SK-N-MC (cell line): ENCODE data around the gene FZD2.

Experiments
- EZH2 ChIP-seq: fragments of 200-600 bp; sonication (generic); IDR thresholded peaks from one replicate; pipeline ENCODE4 v1.6.1; 2017; ENCODE audit warnings: antibody characterized with exemption
- FOXP2 ChIP-seq: optimal IDR thresholded peaks from 2 replicates; pipeline ENCODE3; 2011; ENCODE audit warnings: mild to moderate bottlenecking, moderate library complexity; ENCODE audit not compliant: insufficient read depth; ENCODE audit errors: extremely low read length, control extremely low read depth
- POLR2AphosphoS5 ChIP-seq: IDR thresholded peaks from 2 replicates; pipeline ENCODE4 v1.6.1; 2012; ENCODE audit warnings: mild to moderate bottlenecking, low read depth, low read length, borderline replicate concordance

GRCh38 chr17:44561237-44561623 lies 3.9 kb downstream of the FZD2 start:
- TF ChIP-seq EZH2 (no peak), POLR2AphosphoS5 (no peak), FOXP2 (no peak)
